ENCODE measurements around the gene ZIC2.

DNA sequence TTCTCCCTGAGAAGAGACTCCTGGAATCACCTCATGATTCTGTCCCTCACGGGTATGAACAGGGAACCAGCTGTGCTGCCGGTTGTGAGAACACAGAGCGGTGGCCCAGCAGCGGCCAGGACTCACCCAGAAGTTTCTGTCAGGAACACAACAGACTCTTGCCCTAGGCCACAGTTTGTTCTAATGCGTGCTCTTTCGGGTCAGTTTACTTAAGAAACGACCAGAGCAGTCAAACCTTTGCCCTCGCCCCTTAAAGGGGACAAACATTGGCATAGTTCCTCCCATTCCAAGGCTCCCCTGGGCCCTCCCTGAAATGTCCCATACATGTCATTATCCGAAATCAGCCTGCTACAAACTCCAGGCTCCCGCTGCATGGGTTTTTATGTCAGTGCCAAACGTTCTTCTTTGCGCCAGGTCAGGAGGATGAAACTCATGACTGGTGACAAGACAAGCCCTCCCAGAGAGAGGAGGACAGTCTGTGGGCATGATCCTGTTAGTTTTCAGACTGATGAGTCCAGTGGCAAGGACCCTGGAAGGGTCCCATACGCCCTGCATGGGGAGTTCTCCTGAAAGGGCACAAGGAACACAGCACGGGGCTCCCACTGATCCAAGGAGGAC, 28.3 kb upstream of the ZIC2 start:
- TF ChIP-seq POLR2AphosphoS5 (IDR thresholded peaks at IDR 0.05; ENCODE audit: low read depth, low read length) (no peak), SIN3A (IDR thresholded peaks at IDR 0.05; ENCODE audit: borderline replicate concordance, insufficient read depth, low read length) (no peak), TAF1 (IDR thresholded peaks at IDR 0.05; ENCODE audit: borderline replicate concordance, insufficient read depth, low read length) (no peak), FOXP2 (optimal IDR thresholded peaks at IDR 0.05; ENCODE audit: borderline replicate concordance, extremely low read depth, extremely low read length, insufficient read depth) (no peak)
- TF ChIP-seq, protein P1, sequence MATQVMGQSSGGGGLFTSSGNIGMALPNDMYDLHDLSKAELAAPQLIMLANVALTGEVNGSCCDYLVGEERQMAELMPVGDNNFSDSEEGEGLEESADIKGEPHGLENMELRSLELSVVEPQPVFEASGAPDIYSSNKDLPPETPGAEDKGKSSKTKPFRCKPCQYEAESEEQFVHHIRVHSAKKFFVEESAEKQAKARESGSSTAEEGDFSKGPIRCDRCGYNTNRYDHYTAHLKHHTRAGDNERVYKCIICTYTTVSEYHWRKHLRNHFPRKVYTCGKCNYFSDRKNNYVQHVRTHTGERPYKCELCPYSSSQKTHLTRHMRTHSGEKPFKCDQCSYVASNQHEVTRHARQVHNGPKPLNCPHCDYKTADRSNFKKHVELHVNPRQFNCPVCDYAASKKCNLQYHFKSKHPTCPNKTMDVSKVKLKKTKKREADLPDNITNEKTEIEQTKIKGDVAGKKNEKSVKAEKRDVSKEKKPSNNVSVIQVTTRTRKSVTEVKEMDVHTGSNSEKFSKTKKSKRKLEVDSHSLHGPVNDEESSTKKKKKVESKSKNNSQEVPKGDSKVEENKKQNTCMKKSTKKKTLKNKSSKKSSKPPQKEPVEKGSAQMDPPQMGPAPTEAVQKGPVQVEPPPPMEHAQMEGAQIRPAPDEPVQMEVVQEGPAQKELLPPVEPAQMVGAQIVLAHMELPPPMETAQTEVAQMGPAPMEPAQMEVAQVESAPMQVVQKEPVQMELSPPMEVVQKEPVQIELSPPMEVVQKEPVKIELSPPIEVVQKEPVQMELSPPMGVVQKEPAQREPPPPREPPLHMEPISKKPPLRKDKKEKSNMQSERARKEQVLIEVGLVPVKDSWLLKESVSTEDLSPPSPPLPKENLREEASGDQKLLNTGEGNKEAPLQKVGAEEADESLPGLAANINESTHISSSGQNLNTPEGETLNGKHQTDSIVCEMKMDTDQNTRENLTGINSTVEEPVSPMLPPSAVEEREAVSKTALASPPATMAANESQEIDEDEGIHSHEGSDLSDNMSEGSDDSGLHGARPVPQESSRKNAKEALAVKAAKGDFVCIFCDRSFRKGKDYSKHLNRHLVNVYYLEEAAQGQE (IDR thresholded peaks at IDR 0.05; ENCODE audit: insufficient read depth in 1 of 2, low read depth in 2 of 2, low read length in 2 of 2), result no peak

Measured in PFSK-1 (cell line).